GM06990 (cell line): ENCODE data around the gene NXPH2.
"Not testable (repeated sequence)": the region's sequence is repeated elsewhere in the genome, so short reads cannot be mapped to it uniquely, and the experiment has no call there.

Experiments
- DNase-seq: peaks from one replicate; pipeline ENCODE4 v3.0.0-alpha.2; 2011; ENCODE audit not compliant: insufficient read length; ENCODE audit errors: extremely low read depth
- H3K27me3 ChIP-seq: replicated peaks from 2 replicates; pipeline ENCODE4 v1.6.0; 2011; ENCODE audit warnings: low read length; ENCODE audit not compliant: control insufficient read depth, insufficient read depth
- H3K36me3 ChIP-seq: 2 replicates; pipeline ENCODE4 v1.5.1; 2011; ENCODE audit warnings: low read length; ENCODE audit not compliant: control insufficient read depth, insufficient read depth
- H3K4me3 ChIP-seq: replicated peaks from 2 replicates; pipeline ENCODE4 v1.5.1; 2011; ENCODE audit warnings: low read depth, mild to moderate bottlenecking, control low read depth, low read length
- TF ChIP-seq, protein P1 (sequence below): IDR thresholded peaks from 2 replicates; pipeline ENCODE4 v1.5.1; 2011; ENCODE audit warnings: low read length, control low read depth, mild to moderate bottlenecking, inconsistent platforms; ENCODE audit not compliant: insufficient read depth, poor library complexity, severe bottlenecking

NXPH2 gene

DNA sequence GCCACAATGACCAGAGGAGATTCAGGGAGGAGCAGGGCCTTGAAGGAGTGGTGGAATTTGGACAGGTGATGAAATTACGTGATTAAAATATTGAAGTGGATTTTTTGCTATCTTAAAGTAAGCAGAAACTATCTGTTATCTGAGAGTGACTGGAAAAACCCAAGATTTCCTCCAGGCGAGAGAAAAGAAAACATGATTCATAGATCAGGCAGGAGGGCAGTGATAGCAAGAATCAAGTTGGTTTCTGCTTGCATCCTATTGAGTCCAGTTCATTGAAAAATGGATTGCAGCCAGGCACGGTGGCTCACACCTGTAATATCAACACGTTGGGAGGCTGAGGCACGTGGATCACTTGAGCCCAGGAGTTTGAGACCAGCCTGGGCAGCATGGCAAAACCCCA lies 127.8 kb downstream of the NXPH2 start:
- TF ChIP-seq, protein P1, sequence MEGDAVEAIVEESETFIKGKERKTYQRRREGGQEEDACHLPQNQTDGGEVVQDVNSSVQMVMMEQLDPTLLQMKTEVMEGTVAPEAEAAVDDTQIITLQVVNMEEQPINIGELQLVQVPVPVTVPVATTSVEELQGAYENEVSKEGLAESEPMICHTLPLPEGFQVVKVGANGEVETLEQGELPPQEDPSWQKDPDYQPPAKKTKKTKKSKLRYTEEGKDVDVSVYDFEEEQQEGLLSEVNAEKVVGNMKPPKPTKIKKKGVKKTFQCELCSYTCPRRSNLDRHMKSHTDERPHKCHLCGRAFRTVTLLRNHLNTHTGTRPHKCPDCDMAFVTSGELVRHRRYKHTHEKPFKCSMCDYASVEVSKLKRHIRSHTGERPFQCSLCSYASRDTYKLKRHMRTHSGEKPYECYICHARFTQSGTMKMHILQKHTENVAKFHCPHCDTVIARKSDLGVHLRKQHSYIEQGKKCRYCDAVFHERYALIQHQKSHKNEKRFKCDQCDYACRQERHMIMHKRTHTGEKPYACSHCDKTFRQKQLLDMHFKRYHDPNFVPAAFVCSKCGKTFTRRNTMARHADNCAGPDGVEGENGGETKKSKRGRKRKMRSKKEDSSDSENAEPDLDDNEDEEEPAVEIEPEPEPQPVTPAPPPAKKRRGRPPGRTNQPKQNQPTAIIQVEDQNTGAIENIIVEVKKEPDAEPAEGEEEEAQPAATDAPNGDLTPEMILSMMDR = no peak
- no peak overlapping the region for H3K4me3 ChIP-seq

DNA sequence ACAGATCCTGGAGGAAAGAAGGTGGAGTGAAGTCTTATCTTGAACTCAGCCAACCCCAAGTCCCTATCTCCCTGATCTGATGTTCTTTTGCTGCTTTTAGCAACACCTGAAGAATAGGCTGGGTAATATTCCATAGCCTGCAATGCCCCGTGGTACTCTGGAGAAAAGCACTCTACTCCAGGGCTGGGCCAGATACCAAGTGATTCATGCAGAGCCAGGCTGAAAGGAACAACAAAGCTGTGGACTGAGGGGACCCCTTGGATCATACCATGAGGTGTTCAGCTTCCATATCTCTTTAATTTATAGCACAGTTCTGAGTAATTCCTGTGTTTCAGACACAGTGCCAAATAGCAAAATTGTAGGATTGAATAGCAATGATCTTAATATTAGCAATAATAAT lies 130.6 kb downstream of the NXPH2 start:
- no peak for DNase-seq
- TF ChIP-seq, protein P1 = no peak
- H3K4me3 ChIP-seq = no peak overlapping the region

More for the DNA sequence above, 127.8 kb downstream of the NXPH2 start:
- Histone ChIP-seq H3K27me3 (no peaks in the 10 kb centered on the region), H3K36me3 (no peaks in the 10 kb centered on the region)
- DNase-seq = no peak

DNA sequence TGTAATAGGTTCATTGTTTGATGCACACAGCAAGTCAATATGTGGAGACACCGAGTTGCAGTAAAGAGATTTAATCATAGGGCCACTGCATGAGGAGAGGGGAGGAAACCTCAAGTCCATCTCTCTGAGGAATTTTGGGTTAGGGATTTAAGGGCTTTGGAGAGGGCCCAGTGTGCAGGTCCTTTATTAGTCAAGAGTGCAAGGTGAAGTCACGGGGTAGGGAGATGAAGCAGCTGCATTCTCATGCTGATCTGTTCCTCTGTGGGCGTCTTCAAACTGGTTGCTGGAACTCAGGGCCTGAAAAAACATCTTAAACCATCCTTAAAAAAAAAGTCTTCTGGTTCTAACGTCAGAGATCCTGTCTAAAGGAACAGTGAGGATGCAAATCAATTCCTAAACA lies 131.6 kb downstream of the NXPH2 start:
- TF ChIP-seq, protein P1 = no peak
- Histone ChIP-seq H3K4me3 (no peak overlapping the region), H3K36me3 (no peaks in the 10 kb centered on the region), H3K27me3 (no peaks in the 10 kb centered on the region; the same call in 1 of the 2 replicates)
- no peak for DNase-seq

More for the DNA sequence above, 130.6 kb downstream of the NXPH2 start:
- Histone ChIP-seq H3K36me3 (no peaks in the 10 kb centered on the region), H3K27me3 (no peaks in the 10 kb centered on the region; the same call in 1 of the 2 replicates)

DNA sequence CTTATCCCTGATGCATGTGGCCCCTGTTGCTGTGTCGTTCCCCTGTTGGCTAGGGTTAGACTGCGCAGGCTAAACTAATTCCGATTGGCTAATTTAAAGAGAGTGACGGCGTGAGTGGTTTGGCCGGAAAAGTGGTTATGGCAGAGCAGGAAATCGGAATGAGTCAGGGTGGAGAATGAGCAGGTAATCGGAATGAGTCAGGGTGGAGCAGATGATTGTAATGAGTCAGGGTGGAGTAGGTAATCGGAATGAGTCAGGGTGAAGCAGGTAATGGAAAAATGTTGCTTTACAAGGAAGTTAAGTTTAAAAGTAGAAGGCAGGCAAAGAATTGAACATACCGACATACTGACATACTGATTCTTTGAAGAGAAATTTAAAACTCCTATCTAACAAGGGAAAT lies 135.4 kb downstream of the NXPH2 start:
- not testable (repeated sequence) for H3K27me3 ChIP-seq, H3K4me3 ChIP-seq, DNase-seq, H3K36me3 ChIP-seq

DNA sequence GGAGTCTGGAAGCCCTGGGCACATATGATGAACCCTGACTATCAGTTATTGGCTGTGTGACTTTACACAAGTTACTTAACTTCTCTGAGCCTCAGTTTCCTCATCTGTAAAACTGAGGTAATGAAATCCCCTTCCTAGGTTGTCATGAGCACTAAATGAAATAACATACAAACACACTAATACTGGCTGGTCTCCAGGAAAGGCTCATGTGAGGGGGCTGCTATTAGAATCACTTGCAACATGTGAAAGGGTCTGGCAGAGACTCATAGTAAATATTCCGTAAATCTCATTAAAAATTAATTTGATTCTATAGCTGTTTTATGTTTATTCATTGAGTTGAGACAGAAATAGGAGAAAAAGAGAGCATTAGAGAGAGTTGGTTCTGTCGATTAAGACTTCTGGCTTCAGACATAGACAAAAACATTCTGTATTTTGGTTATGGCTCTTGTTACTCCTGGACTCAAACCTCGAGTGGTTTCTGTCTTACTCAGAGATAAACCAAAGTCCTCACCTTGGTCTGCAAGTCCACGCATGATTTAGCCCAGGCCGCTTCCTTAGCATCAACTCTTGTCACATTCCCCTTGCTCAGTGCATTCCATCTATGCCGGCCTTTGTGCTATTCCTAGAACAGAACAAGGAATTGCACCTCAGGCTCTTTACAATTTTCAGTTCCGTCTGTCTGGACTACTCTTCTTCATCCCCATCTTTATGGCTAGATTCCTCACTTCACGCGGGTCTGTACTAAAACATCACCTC lies 139.1 kb downstream of the NXPH2 start:
- Histone ChIP-seq H3K27me3 (no peaks in the 10 kb centered on the region; the same call in 1 of the 2 replicates), H3K4me3 (no peak overlapping the region), H3K36me3 (no peaks in the 10 kb centered on the region)
- TF ChIP-seq, protein P1 = no peak
- no peak for DNase-seq

DNA sequence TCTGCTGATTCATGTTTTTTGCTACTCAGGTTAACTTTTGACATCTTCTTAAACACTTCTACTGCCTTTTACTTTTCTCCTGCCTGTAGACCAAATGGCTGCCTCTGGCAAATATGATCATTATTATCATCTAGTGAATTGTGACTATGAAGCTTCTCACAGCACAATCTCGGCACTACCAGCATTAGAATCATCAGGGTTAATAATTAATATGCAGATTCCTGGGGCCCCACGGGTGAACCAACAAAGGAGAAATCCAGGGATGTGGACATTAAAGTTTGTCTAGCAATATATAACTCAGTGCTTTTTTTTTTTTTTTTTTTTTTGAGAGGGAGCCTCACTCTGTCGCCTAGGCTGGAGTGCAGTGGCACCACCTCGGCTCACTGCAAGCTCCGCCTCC lies 142.5 kb downstream of the NXPH2 start:
- Histone ChIP-seq H3K36me3 (no peaks in the 10 kb centered on the region), H3K4me3 (no peak overlapping the region), H3K27me3 (no peaks in the 10 kb centered on the region; the same call in 1 of the 2 replicates)
- TF ChIP-seq, protein P1 = no peak
- DNase-seq = no peak
